Daoy (cell line): Measurements from ENCODE around the gene ITM2B. TPM values are rescaled to one million over a fixed set of nuclear protein-coding genes. Genes with fewer than 3 reads are reported as not detected.
A peak's percentile ranks its signal among the peaks of the same experiment; 100 is the strongest.

Experiments used
- DNase-seq: peaks from one replicate; pipeline ENCODE4 v3.0.0-alpha.2; 2015; ENCODE audit warnings: low read depth
- total RNA-seq: library from RNA; depleted of rRNA; stranded (reverse); fragments of >200 nt; shearing (Covaris generic); gene quantifications from 2 replicates; pipeline ENCODE4 v1.2.3, GENCODE V29; 2014; rRNA removed

The ITM2B gene
- total RNA-seq, 1 experiment from 2014 or later, result 50.7 TPM

DNA sequence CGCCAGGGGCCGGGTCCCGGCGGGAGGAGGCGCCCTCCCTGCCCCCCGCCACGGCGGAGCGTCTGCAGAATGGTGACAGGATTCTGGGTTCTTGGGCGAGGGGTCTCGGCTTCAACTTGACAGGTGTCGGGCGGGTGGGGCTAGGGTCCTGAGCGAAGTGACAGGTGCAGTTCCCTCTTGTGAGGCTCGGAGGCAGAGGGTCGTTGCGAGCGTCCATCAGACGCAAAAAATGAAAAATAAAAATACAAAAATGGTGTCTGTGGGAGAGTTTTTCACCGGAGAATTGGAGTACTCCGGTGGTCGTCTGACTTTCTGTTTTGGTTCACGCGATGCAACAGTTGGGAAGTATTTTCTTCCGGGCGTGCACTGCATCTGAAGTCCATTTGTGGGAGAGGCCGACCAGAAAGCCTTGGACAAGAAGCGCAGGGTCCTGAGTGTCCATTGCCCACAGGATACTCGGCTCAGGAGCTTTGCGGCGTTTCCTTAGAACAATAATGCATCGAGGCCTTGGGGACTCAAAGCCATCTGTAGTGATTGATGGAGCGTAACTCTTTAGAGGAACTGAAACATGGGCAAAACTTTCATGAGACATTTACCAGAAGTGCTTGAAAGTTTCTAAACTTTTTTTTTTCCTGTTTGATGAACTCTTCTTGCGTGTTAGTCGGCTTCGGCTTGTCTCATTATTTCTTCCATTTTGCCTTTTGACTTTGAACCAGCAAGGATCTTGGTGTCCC is 71.3 kb downstream of the ITM2B start:
- peak; percentile 31 for DNase-seq

DNA sequence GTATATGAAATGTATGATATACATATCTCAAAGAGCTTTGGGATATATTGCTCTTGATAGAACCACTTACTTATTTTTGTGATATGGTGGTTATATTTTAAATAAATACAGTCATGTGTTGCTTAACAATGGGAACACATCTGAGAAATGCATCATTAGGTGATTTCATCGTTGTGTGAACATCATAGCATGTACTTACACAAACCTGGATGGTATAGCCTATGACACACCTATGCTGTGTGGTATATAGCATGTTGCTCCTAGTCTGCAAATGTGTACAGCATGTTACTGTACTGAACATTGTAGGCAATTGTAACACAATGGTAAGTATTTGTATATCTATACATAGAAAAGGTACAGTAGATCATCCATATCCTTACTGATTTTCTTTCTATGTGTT is 78.2 kb downstream of the ITM2B start:
- no peak for DNase-seq

DNA sequence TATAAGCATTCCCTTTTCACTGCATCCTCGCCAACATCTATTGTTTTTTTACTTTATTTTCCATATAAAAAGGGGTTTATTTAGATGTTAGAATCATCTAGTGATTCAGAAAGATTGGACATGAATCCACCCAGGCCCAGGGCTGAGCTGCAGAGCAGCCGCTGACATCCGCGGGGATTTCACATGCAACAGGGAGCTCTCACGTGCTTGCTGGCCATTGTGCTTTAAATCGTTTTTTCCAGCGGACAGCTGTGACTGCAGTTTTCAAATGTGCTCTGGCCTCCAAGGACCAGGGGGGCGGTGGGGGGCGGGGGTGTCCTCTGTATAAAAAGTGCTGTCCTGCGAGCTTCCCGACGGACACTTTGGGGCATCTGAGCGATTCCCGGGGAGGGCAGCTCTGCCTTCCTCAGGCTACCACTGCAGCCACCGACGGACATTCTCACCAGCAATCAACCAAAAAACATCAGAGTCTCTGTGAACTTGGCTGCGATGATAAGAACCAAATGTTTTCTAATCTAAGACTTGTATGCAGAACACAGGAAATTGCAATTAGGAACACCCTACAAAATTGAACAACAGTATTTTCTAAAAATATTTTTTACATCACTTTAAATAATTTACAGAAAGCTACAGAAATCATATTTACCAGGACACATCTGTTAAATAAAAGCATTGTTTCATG is 83.1 kb downstream of the ITM2B start:
- no peak for DNase-seq

DNA sequence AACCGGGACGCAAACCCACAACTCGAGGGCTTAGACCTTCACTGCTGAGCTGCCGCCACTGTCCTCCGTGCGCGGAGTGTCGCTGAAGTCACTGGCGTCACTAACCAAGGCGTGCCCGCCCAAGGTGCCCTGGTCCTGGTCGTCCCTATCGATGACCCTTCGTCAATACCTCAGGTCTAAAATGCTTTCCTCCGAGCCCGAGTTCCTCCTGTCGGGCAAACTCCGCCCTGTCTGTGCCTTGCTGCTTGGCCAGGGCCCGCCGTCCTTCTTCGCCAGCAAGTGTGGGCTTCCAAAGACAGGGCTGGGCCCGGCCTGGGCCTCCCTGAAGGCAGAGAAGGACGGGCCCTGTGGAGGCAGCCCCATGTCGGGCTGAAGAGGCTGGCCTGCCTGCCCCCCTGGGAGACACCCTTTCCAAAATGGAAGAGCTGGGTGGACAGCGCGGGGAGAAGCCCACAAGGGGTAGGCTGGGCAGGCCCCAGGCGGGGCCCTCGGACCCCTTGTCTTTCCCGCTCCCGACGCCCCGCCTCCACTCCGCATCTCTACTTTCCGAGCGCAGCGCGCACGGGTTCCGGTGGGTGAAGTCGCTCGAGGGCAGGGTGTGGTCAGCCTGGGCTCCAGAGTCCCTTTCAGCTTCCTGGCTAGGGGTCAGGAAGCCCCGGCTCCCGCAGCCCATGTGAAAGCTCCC is 84.0 kb downstream of the ITM2B start:
- DNase-seq, result no peak

DNA sequence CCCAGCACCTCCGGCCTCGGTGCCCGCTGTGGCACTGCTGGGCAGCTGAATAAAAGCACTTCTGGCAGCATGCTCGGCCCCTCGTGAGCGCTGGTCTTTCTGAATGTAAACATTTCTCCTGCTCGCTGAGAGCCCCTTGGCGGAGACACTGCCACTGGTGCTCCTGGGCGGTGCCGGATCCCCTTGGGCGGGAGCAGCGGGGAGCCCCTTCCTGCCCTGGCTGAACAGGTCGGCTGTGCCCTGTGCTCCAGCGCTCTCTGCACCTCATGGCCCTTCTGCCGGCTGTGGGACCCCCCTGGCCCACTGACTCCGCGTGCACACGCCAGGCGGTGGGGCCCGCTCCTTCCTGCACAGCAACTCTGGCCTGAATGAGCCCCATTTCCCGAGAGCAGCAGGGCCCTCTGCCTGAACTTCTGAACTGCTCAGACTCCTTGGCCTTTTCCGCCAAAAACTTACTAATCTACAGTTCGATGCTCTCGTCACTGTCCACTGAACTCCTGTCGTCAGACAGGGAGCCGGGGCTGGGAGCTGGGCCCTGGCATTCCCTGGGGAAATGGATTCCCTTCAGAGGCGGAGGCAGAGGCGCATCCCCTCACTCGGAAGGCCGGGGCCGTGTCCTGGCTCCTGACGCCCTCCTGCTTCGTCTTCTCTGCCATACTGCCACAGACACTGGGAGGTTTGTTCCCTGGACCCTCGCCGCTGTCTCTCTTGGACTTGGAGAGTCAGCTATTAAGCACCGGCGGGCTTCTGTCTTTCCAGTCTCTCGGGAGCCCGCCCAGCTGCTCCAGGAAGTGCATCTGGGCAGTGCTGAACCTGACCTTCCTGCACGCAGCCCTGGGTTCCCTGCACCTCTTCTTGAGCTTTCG is 84.7 kb downstream of the ITM2B start:
- DNase-seq, result no peak

DNA sequence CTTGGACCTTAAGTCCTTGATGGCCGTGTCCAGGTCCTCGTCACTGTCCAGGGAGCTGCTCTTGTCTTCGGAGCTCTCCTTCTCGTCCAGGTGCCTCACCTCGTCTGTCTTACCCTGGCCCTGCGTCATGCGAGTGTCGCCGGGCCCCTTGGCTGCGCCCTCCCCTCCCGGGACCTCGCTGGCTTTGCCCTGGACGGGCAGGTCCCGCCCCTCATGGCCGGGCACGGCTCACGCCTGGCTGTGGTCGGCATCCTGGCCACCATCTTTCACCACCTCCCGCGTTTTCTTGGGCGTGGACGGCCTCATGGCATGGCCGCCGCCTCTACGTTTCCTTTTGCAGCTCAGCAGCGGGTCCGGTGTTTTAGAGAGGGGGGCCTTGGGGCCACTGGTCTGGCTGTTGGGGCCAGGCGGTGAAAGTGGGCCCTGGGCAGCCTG is 85.4 kb downstream of the ITM2B start:
- DNase-seq, result no peak

DNA sequence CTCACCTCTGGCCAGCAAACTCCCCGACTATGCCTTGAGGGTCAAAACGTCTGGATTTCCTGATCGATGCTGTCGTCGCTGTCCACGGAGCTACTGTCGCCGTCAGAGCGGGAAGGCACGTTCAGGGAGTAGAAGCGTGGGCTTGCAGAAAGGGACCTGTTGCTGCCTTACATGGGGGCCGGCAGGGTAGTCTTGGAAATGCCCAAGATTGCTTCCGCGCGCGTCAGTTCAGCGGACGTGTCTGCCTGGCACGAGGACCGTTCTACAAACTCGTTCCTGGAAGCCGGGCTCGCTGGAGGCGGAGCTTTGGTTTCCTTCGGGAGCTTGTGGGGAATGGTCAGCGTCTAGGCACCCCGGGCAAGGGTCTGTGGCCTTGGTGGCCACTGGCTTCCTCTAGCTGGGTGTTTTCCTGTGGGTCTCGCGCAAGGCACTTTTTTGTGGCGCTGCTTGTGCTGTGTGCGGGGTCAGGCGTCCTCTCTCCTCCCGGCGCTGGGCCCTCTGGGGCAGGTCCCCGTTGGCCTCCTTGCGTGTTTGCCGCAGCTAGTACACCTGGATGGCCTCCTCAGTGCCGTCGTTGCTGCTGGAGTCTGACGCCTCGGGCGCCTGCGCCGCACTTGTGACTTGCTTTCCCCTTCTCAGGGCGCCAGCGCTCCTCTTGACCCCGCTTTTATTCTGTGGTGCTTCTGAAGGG is 86.0 kb downstream of the ITM2B start:
- DNase-seq, result no peak

Other genes with a start within 250 kb of the ITM2B start
- gene SUCLA2, start 231.9 kb upstream of the ITM2B start, total RNA-seq, result 46.2 and 54.4 TPM in 2 replicates
- 42.1 and 56.9 TPM in 2 replicates for gene NUDT15, start 195.5 kb upstream of the ITM2B start, total RNA-seq
- 18.0 and 18.8 TPM in 2 replicates for gene MED4, start 138.1 kb upstream of the ITM2B start, total RNA-seq
- gene RB1, start 70.5 kb downstream of the ITM2B start, total RNA-seq, result 26.6 and 28.1 TPM in 2 replicates
- 0.80 TPM in 1 of 2 replicates, not detected in the other for gene LPAR6, start 179.9 kb downstream of the ITM2B start, total RNA-seq